Measurements from ENCODE around the gene DHRS7B.

DHRS7B gene

DNA sequence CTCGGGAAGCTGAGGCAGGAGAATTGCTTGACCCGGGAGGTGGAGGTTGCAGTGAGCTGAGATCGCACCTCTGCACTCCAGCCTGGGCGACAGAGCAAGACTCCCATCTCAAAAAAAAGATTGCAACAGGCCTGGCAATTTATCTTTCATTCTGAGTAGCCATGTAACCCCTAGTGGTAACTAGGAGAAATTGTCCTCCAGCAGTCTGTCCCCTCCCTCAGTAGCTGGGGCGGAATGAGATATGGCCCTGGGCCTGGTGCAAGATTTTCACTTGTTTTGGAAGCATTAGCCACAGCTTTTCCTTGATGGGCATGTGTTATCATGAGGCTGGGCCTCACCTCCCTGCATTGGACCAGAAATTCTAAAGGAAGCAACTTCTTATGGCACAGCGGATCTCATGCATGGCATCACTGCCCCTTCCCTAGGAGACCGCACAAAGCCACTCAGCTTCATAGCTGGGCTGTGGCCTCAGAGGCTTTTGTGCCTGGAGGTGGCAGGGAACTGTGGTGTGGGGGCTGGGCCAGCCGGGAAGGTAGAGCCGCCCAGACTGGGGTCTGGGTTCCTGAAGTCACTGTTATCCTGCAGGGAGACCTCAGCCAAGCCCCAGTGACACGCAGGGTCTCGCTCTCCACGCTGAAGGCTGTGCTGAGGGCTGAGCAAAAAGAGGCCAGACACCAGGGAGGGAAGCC lies 113.1 kb downstream of the DHRS7B start:
- no peak for DNase-seq (ENCODE audit: low read depth in 2 of 2)

- no peak for DNase-seq (ENCODE audit: low read depth in 2 of 2)
Observed at GRCh38 chr17:21240369-21241055, 113.7 kb downstream of the DHRS7B start.
